Measurements from ENCODE around the gene MIPOL1.

MIPOL1 gene

DNA sequence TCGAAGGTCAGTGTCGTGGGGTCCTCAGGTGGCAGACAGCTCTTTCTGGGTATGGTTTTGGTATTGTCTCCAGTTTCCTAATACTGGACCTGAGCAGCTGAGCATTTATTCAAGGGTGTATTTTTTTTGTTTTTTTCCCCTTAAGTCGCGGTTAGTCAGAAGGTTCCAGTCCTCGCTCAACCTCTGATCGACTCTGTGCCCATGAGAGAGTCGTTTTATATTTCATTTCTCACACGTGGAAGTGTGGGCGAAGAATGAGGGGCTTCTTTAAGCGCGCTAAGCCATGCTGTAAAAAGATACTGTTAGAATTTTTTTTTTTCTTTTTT, 499 bp downstream of the MIPOL1 start (continued):
- TF ChIP-seq, protein P1, sequence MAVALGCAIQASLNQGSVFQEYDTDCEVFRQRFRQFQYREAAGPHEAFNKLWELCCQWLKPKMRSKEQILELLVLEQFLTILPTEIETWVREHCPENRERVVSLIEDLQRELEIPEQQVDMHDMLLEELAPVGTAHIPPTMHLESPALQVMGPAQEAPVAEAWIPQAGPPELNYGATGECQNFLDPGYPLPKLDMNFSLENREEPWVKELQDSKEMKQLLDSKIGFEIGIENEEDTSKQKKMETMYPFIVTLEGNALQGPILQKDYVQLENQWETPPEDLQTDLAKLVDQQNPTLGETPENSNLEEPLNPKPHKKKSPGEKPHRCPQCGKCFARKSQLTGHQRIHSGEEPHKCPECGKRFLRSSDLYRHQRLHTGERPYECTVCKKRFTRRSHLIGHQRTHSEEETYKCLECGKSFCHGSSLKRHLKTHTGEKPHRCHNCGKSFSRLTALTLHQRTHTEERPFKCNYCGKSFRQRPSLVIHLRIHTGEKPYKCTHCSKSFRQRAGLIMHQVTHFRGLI (tag by site-specific recombination; IDR thresholded peaks at IDR 0.05) = 0 out of 2 replicates have a peak, but pooled peaks have one; percentile 8
- TF ChIP-seq ZNF654 (tag by site-specific recombination; IDR thresholded peaks at IDR 0.05; ENCODE audit: low read depth) = no peak
- TF ChIP-seq ZNF558 (tag by site-specific recombination; IDR thresholded peaks at IDR 0.05) = no peak
- TF ChIP-seq WT1 (tag by site-specific recombination; IDR thresholded peaks at IDR 0.05) = no peak
- peak; percentile 82 for TF ChIP-seq ZNF362 (tag by site-specific recombination; IDR thresholded peaks at IDR 0.05)
- no peak for TF ChIP-seq ZNF837 (tag by site-specific recombination; IDR thresholded peaks at IDR 0.05)
- no peak for TF ChIP-seq SP7 (tag by site-specific recombination; IDR thresholded peaks at IDR 0.05)
- no peak for TF ChIP-seq ZSCAN4 (tag by site-specific recombination; IDR thresholded peaks at IDR 0.05)
- TF ChIP-seq ZSCAN30 (tag by site-specific recombination; IDR thresholded peaks at IDR 0.05) = no peak
- TF ChIP-seq ZNF2 (tag by site-specific recombination; IDR thresholded peaks at IDR 0.05) = 0 out of 2 replicates have a peak, but pooled peaks have one; percentile 3

DNA sequence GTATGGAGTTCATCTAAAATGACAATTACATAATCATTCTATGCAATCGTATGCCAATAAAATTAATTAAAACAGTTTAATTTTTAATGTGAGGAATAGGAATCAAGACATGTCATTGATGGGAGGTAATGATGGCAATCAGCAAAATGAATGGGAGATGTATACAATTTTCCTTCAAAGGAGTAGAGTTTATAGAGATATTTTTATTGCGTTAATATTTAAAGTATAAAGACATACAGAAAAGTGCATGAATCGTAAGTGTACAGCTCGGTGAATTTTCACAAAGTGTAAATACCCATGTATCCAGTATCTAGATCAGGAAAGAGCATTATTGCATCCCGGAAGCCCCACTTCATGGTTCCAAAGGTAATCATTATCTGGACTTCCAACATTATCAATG, 1.2 kb downstream of the MIPOL1 start:
- Histone ChIP-seq H3K4me1 (ENCODE audit: control insufficient read depth, insufficient read depth, low read length) (peaks cover 7% of the 10 kb centered on the region; the same call in 1 of the 2 replicates), H3K4me3 (ENCODE audit: low read depth, low read length) (no peak overlapping the region; the same call in none of the 2 replicates), H3K36me3 (ENCODE audit: control insufficient read depth in 2 of 2, insufficient read depth in 1 of 2, low read length in 2 of 2) (no peaks in the 10 kb centered on the region), H3K27ac (ENCODE audit: extremely low read depth, low read depth, low read length) (no peak overlapping the region), H3K9me3 (ENCODE audit: control insufficient read depth, insufficient read depth, low read depth, low read length) (no peaks in the 10 kb centered on the region)
- ChIA-PET POLR2A (interaction anchor here (2.8 kb wide), 1 partner anchor 27 kb away, joined by 10 read pairs; the partner anchor contains the start of gene SLC25A21), CTCF (interaction anchor here (1.3 to 4.2 kb wide), 3 partner anchors 33 to 81 kb away, joined by 4 to 14 read pairs (median 4); no protein-coding TSS in a partner anchor)
- TF ChIP-seq ZNF707 (tag by site-specific recombination; IDR thresholded peaks at IDR 0.05) (no peak), ZBTB8A (tag by site-specific recombination; IDR thresholded peaks at IDR 0.05) (no peak), ZNF571 (tag by site-specific recombination; IDR thresholded peaks at IDR 0.05) (no peak), ZNF274 (IDR thresholded peaks at IDR 0.05; ENCODE audit: low read length) (no peak), ZNF274 (tag by site-specific recombination; IDR thresholded peaks at IDR 0.05; ENCODE audit: borderline replicate concordance) (no peak), ZNF324 (tag by site-specific recombination; IDR thresholded peaks at IDR 0.05) (no peak), OVOL3 (tag by site-specific recombination; IDR thresholded peaks at IDR 0.05) (no peak), ZNF174 (tag by site-specific recombination; IDR thresholded peaks at IDR 0.05) (no peak), AEBP2 (tag by site-specific recombination; IDR thresholded peaks at IDR 0.05; ENCODE audit: borderline replicate concordance) (no peak), ZNF596 (tag by site-specific recombination; IDR thresholded peaks at IDR 0.05) (no peak), ZNF341 (tag by site-specific recombination; IDR thresholded peaks at IDR 0.05; ENCODE audit: low read depth) (no peak), ZNF521 (tag by site-specific recombination; IDR thresholded peaks at IDR 0.05) (no peak), MYNN (tag by site-specific recombination; IDR thresholded peaks at IDR 0.05; ENCODE audit: borderline replicate concordance) (no peak), SCRT2 (tag by site-specific recombination; IDR thresholded peaks at IDR 0.05) (no peak), ZNF302 (tag by site-specific recombination; IDR thresholded peaks at IDR 0.05; ENCODE audit: low read depth) (no peak)
- TF ChIP-seq, protein P2, sequence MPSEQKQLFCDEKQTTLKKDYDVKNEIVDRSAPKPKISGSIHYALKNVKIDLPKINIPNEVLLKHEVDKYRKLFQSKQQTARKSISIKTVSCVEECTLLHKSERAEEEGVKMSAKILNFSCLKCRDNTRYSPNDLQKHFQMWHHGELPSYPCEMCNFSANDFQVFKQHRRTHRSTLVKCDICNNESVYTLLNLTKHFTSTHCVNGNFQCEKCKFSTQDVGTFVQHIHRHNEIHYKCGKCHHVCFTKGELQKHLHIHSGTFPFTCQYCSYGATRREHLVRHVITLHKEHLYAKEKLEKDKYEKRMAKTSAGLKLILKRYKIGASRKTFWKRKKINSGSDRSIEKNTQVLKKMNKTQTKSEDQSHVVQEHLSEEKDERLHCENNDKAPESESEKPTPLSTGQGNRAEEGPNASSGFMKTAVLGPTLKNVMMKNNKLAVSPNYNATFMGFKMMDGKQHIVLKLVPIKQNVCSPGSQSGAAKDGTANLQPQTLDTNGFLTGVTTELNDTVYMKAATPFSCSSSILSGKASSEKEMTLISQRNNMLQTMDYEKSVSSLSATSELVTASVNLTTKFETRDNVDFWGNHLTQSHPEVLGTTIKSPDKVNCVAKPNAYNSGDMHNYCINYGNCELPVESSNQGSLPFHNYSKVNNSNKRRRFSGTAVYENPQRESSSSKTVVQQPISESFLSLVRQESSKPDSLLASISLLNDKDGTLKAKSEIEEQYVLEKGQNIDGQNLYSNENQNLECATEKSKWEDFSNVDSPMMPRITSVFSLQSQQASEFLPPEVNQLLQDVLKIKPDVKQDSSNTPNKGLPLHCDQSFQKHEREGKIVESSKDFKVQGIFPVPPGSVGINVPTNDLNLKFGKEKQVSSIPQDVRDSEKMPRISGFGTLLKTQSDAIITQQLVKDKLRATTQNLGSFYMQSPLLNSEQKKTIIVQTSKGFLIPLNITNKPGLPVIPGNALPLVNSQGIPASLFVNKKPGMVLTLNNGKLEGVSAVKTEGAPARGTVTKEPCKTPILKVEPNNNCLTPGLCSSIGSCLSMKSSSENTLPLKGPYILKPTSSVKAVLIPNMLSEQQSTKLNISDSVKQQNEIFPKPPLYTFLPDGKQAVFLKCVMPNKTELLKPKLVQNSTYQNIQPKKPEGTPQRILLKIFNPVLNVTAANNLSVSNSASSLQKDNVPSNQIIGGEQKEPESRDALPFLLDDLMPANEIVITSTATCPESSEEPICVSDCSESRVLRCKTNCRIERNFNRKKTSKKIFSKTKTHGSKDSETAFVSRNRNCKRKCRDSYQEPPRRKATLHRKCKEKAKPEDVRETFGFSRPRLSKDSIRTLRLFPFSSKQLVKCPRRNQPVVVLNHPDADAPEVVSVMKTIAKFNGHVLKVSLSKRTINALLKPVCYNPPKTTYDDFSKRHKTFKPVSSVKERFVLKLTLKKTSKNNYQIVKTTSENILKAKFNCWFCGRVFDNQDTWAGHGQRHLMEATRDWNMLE (tag by site-specific recombination; conservative IDR thresholded peaks at IDR 0.05; ENCODE audit: low read depth) = no peak
- TF ChIP-seq, protein P3, sequence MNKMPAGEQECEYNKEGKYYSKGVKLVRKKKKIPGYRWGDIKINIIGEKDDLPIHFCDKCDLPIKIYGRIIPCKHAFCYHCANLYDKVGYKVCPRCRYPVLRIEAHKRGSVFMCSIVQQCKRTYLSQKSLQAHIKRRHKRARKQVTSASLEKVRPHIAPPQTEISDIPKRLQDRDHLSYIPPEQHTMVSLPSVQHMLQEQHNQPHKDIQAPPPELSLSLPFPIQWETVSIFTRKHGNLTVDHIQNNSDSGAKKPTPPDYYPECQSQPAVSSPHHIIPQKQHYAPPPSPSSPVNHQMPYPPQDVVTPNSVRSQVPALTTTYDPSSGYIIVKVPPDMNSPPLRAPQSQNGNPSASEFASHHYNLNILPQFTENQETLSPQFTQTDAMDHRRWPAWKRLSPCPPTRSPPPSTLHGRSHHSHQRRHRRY (tag by site-specific recombination; IDR thresholded peaks at IDR 0.05) = no peak
